Endothelial cell of umbilical vein (primary cell): ENCODE measurements around the gene INO80B. TPM values are rescaled to one million over a fixed set of nuclear protein-coding genes. Genes with fewer than 3 reads are reported as not detected.
A peak's percentile ranks its signal among the peaks of the same experiment; 100 is the strongest.

Source experiments
- BruUV-seq: library from RNA; stranded (reverse); fragments of 400-500 nt; replicated peaks from 2 replicates; lab custom pipeline; 2021; lab: Mats Ljungman, UMichigan
- CTCF ChIA-PET: fragments of 300-600, 350-600 bp; sonication (Branson Sonifier 250); formaldehyde crosslinking; loops from one replicate; lab custom pipeline; 2021; ENCODE audit warnings: antibody characterized with exemption, inconsistent platforms; lab: Charles Lee
- POLR2A ChIA-PET: fragments of 300-600, 350-600 bp; sonication (Branson Sonifier 250); formaldehyde crosslinking; loops from one replicate; lab custom pipeline; 2021; ENCODE audit warnings: antibody characterized with exemption, inconsistent platforms; lab: Charles Lee
- DNase-seq: peaks from one replicate; pipeline ENCODE4 v3.0.0-alpha.2; 2011; ENCODE audit warnings: low read depth, low spot score
- FAIRE-seq: peaks from 2 replicates; lab custom pipeline; 2011; peaks lifted over from hg19 to GRCh38; lab: Jason Lieb, UNC
- H2AFZ ChIP-seq: 2 replicates; pipeline ENCODE4 v1.6.0; 2012; ENCODE audit warnings: low read depth, low read length, control low read depth, inconsistent platforms
- H3K27ac ChIP-seq: 2 replicates; pipeline ENCODE4 v1.5.1; 2011; ENCODE audit warnings: low read depth, mild to moderate bottlenecking, control low read depth, low read length, moderate library complexity; ENCODE audit not compliant: insufficient read depth
- H3K27me3 ChIP-seq, 2 experiments: 2 replicates each; pipeline versions ENCODE4 v1.6.0 to v1.6.1; 2011; ENCODE audit warnings: low read length in 2 of 2, mixed read lengths in 1 of 2; ENCODE audit not compliant: control insufficient read depth in 2 of 2, insufficient read depth in 2 of 2
- H3K36me3 ChIP-seq, 2 experiments: 2 replicates in 1 of 2; 3 replicates in 1 of 2; pipeline ENCODE4 v1.5.1; 2011; ENCODE audit warnings: low read length in 2 of 2, mild to moderate bottlenecking in 1 of 2, moderate library complexity in 1 of 2; ENCODE audit not compliant: control insufficient read depth in 2 of 2, insufficient read depth in 2 of 2; ENCODE audit errors: extremely low read depth in 1 of 2
- H3K4me1 ChIP-seq: 3 replicates; pipeline ENCODE4 v1.5.1; 2011; ENCODE audit warnings: mild to moderate bottlenecking, low read length; ENCODE audit not compliant: control insufficient read depth, insufficient read depth; ENCODE audit errors: extremely low read depth
- H3K4me2 ChIP-seq: 2 replicates; pipeline ENCODE4 v1.6.1; 2011; ENCODE audit warnings: low read length, control low read depth, mixed read lengths; ENCODE audit not compliant: insufficient read depth
- H3K4me3 ChIP-seq, 3 experiments: fragments of 200-600 bp in 1 of 3; sonication (generic), shearing (Covaris generic) in 1 of 3; replicated peaks in 1 of 3; 2 replicates each; pipeline ENCODE4 v1.5.1; 2011 to 2016; ENCODE audit warnings: control low read depth in 3 of 3, low read length in 3 of 3, mild to moderate bottlenecking in 2 of 3, inconsistent platforms in 1 of 3, low read depth in 1 of 3, moderate library complexity in 1 of 3; ENCODE audit not compliant: insufficient read depth in 1 of 3
- H3K79me2 ChIP-seq: 2 replicates; pipeline ENCODE4 v1.6.0; 2012; ENCODE audit warnings: low read length, inconsistent platforms; ENCODE audit not compliant: control insufficient read depth, insufficient read depth
- H3K9ac ChIP-seq: replicated peaks from 2 replicates; pipeline ENCODE3; 2011; ENCODE audit warnings: low read length, control low read depth; ENCODE audit not compliant: insufficient read depth; ENCODE audit errors: extremely low read depth
- H3K9me1 ChIP-seq: replicated peaks from 3 replicates; pipeline ENCODE4 v1.6.0; 2011; ENCODE audit warnings: mild to moderate bottlenecking, low read length; ENCODE audit not compliant: control insufficient read depth, insufficient read depth; ENCODE audit errors: extremely low read depth
- H3K9me3 ChIP-seq: replicated peaks from 2 replicates; pipeline ENCODE4 v1.5.1; 2012; ENCODE audit warnings: low read length, inconsistent platforms; ENCODE audit not compliant: control insufficient read depth, insufficient read depth
- H4K20me1 ChIP-seq: replicated peaks from 2 replicates; pipeline ENCODE3; 2011; ENCODE audit warnings: mild to moderate bottlenecking, low read length; ENCODE audit not compliant: control insufficient read depth, insufficient read depth; ENCODE audit errors: extremely low read depth
- EZH2 ChIP-seq: IDR thresholded peaks from 2 replicates; pipeline ENCODE4 v1.6.1; 2012; ENCODE audit warnings: borderline replicate concordance, low read depth, mild to moderate bottlenecking, moderate library complexity, low read length, inconsistent platforms; ENCODE audit not compliant: severe bottlenecking
- GATA2 ChIP-seq: IDR thresholded peaks from 2 replicates; pipeline ENCODE4 v1.7.0; 2011; ENCODE audit warnings: low read depth, mild to moderate bottlenecking, moderate library complexity, mixed read lengths, low read length; ENCODE audit not compliant: insufficient read length, insufficient read depth
- JUN ChIP-seq: IDR thresholded peaks from 2 replicates; pipeline ENCODE4 v1.6.1; 2011; ENCODE audit warnings: borderline replicate concordance, low read depth; ENCODE audit not compliant: insufficient read length, insufficient read depth
- MYC ChIP-seq: IDR thresholded peaks from one replicate; pipeline ENCODE4 v1.6.1; 2011; ENCODE audit warnings: mild to moderate bottlenecking, low read depth, low read length
- dilution Hi-C: fragments of 300-500 bp; cut with MboI; formaldehyde crosslinking; loops from one replicate; pipeline ENCODE4 v1.15.0; 2019; ENCODE audit warnings: low sequenced_read_pairs; ENCODE audit not compliant: extremely low pct_ligation_motif_present
- intact Hi-C: fragments of 100-400 bp; cut with micrococcal nuclease; formaldehyde crosslinking; loops from one replicate; pipeline ENCODE4 v1.10.0; 2022
- polyA plus RNA-seq, 4 experiments: library from polyadenylated mRNA; depleted of rRNA in 3 of 4; stranded (reverse) in 3 of 4; unstranded in 1 of 4; fragments of >200 nt; gene quantifications; 2 replicates each; pipeline versions ENCODE4 v1.2.1 to v1.2.3, GENCODE V29; 2011 to 2012; ENCODE audit warnings: missing spikeins in 1 of 4
- total RNA-seq: library from RNA; stranded (reverse); gene quantifications from 2 replicates; pipeline ENCODE4 v1.2.3, GENCODE V29; 2021
- TF ChIP-seq, protein P1 (sequence below), 2 donors: IDR thresholded peaks; 1 replicate in 1 of 2; 2 replicates in 1 of 2; pipeline ENCODE4 v1.5.1; 2011; ENCODE audit warnings: low read length in 2 of 2, mild to moderate bottlenecking in 2 of 2, moderate library complexity in 2 of 2, control low read depth in 1 of 2, inconsistent platforms in 1 of 2, low read depth in 1 of 2; ENCODE audit not compliant: insufficient read depth in 1 of 2; ENCODE audit errors: extremely low read depth in 1 of 2

The INO80B gene
- total and polyA plus RNA-seq, 2 donors (not counting 3 experiments of a cell fraction or from before 2014, with no cell fraction given): 15.1 to 24.2 TPM

- Histone ChIP-seq H3K9me3 (no peaks in the 10 kb centered on the region), H3K27ac (no peak overlapping the region), H3K79me2 (no peaks in the 10 kb centered on the region), H3K27me3 (peaks cover 4 to 8% of the 10 kb centered on the region in 2 experiments), H3K36me3 (no peaks in the 10 kb centered on the region), H3K4me2 (no peak overlapping the region), H3K4me1 (peaks cover 6% of the 10 kb centered on the region), H3K9me1 (no peaks in the 10 kb centered on the region), H3K9ac (no peak overlapping the region), H2AFZ (no peak overlapping the region), H4K20me1 (no peaks in the 10 kb centered on the region), H3K4me3 (no peak overlapping the region)
- no peak for DNase-seq
- dilution Hi-C loops (no loop called here), intact Hi-C loops (no loop called here)
- FAIRE-seq: no peak
- CTCF ChIA-PET: interaction anchor here (0.7 kb wide), 1 partner anchor 116 kb away, joined by 3 read pairs; no protein-coding TSS in a partner anchor
- POLR2A ChIA-PET: no interaction called here
- no TSS peak for BruUV-seq
- no peak for TF ChIP-seq JUN
- no peak for TF ChIP-seq MYC
These were observed 4.2 kb upstream of the INO80B start for GRCh38 chr2:74450570-74451190.

DNA sequence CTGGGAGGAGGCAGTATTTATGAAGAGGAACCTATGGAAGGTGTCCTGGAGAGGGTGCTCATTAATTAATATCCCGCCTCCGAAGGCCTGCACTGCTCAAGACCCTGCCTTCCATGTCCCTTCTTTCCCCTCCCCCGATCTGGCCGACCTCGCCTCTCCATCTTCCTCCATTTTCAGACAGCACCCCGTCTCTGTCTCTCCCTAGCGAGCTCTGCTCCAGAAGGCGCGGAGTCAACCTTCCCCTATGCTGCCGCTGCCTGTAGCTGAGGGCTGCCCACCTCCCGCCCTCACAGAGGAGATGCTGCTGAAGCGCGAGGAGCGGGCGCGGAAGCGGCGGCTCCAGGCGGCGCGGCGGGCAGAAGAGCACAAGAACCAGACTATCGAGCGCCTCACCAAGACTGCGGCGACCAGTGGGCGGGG lies 2.3 kb downstream of the INO80B start:
- BruUV-seq: no TSS peak

More for the DNA sequence above, 2.3 kb downstream of the INO80B start:
- FAIRE-seq (no peak), DNase-seq (peak; percentile 52)
- dilution Hi-C loops (no loop called here), intact Hi-C loops (no loop called here)
- ChIA-PET CTCF (interaction anchor here (0.9 to 2.3 kb wide), 3 partner anchors 11 to 24 kb away, joined by 3 to 7 read pairs (median 3); no protein-coding TSS in a partner anchor), POLR2A (no interaction called here)
- Histone ChIP-seq H3K4me3 (peak overlapping the region in 2 of 3 experiments; percentile 40 to 59), H4K20me1 (no peaks in the 10 kb centered on the region), H3K36me3 (peaks cover 0 to 4% of the 10 kb centered on the region in 2 experiments), H3K27me3 (peaks cover 0 to 4% of the 10 kb centered on the region in 2 experiments), H3K4me1 (peaks cover 22% of the 10 kb centered on the region), H3K9me3 (no peaks in the 10 kb centered on the region), H3K79me2 (peaks cover 2% of the 10 kb centered on the region), H3K9ac (peak overlapping the region; percentile 6), H3K4me2 (peak overlapping the region; percentile 58), H3K27ac (no peak overlapping the region), H3K9me1 (no peaks in the 10 kb centered on the region), H2AFZ (peak overlapping the region; percentile 59)
- TF ChIP-seq, protein P1, sequence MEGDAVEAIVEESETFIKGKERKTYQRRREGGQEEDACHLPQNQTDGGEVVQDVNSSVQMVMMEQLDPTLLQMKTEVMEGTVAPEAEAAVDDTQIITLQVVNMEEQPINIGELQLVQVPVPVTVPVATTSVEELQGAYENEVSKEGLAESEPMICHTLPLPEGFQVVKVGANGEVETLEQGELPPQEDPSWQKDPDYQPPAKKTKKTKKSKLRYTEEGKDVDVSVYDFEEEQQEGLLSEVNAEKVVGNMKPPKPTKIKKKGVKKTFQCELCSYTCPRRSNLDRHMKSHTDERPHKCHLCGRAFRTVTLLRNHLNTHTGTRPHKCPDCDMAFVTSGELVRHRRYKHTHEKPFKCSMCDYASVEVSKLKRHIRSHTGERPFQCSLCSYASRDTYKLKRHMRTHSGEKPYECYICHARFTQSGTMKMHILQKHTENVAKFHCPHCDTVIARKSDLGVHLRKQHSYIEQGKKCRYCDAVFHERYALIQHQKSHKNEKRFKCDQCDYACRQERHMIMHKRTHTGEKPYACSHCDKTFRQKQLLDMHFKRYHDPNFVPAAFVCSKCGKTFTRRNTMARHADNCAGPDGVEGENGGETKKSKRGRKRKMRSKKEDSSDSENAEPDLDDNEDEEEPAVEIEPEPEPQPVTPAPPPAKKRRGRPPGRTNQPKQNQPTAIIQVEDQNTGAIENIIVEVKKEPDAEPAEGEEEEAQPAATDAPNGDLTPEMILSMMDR (IDR thresholded peaks at IDR 0.05; ENCODE audit: extremely low read depth in 1 of 2, insufficient read depth in 1 of 2, low read depth in 1 of 2, low read length in 2 of 2): no peak
- TF ChIP-seq EZH2 (no peak), GATA2 (no peak)
